ENCODE data around the gene TRIM4. TPM values are rescaled to one million over a fixed set of nuclear protein-coding genes. Genes with fewer than 3 reads are reported as not detected.

The TRIM4 gene
- total RNA-seq, 1 experiment from 2014 or later, result 6.9 TPM

- Mint-ChIP-seq H3K4me3 (no peak overlapping the region; a peak in 1 of 5 replicates), H3K27me3 (ENCODE audit: low read depth) (peaks cover 1% of the 10 kb centered on the region; the same call in 1 of the 2 replicates), H3K27ac (no peak overlapping the region), H3K4me1 (peaks cover 0 to 2% of the 10 kb centered on the region in 2 experiments; a peak in 2 of 4 replicates), H3K36me3 (ENCODE audit: insufficient read depth in 1 of 3, low read depth in 3 of 3) (peaks cover 0 to 26% (median 6%) of the 10 kb centered on the region in 3 experiments; a peak in 4 of 7 replicates), H3K9me3 (no peaks in the 10 kb centered on the region)
- Histone ChIP-seq H2BK20ac (ENCODE audit: low read depth, low read length, poor library complexity, severe bottlenecking) (no peak overlapping the region), H2AK5ac (ENCODE audit: insufficient read length, low read length) (no peak overlapping the region), H3K27ac (ENCODE audit: insufficient read length, low read depth, low read length) (no peak overlapping the region), H3K4me2 (ENCODE audit: insufficient read depth, insufficient read length, low read length) (no peak overlapping the region), H3T11ph (ENCODE audit: low read length) (no peak overlapping the region), H3K79me1 (ENCODE audit: insufficient read depth, low read depth, low read length, poor library complexity, severe bottlenecking) (no peaks in the 10 kb centered on the region), H3K9ac (ENCODE audit: extremely low read depth, insufficient read length, low read length) (no peak overlapping the region), H3K4me1 (ENCODE audit: insufficient read depth, low read length) (no peaks in the 10 kb centered on the region), H3K23me2 (ENCODE audit: insufficient read length, low read depth, low read length, poor library complexity, severe bottlenecking) (no peaks in the 10 kb centered on the region), H2BK120ac (ENCODE audit: low read depth, low read length, poor library complexity, severe bottlenecking) (no peak overlapping the region), H3K27me3 (ENCODE audit: insufficient read depth, low read length) (no peaks in the 10 kb centered on the region), H3K79me2 (ENCODE audit: insufficient read depth, low read length) (no peaks in the 10 kb centered on the region), H2BK5ac (ENCODE audit: insufficient read length, low read length) (no peak overlapping the region), H3K18ac (ENCODE audit: insufficient read length, low read depth, low read length) (no peak overlapping the region), H3K14ac (ENCODE audit: insufficient read depth, low read length) (no peak overlapping the region), H2AFZ (ENCODE audit: low read length) (no peak overlapping the region), H3K56ac (ENCODE audit: insufficient read length, low read depth, low read length) (no peak overlapping the region), H3K4ac (ENCODE audit: low read depth, low read length) (no peak overlapping the region), H4K20me1 (ENCODE audit: control insufficient read depth, insufficient read depth, insufficient read length) (no peaks in the 10 kb centered on the region), H3K23ac (ENCODE audit: insufficient read length, low read depth, low read length) (no peak overlapping the region), H4K91ac (ENCODE audit: insufficient read length, low read depth, low read length) (no peak overlapping the region), H4K8ac (replicated peaks; ENCODE audit: insufficient read length, low read depth, low read length) (no peak overlapping the region), H2BK15ac (ENCODE audit: low read depth, low read length) (no peak overlapping the region), H4K5ac (ENCODE audit: insufficient read length, low read depth, low read length) (no peak overlapping the region), H3K9me3 (ENCODE audit: control insufficient read depth, low read depth, low read length) (no peaks in the 10 kb centered on the region), H2BK12ac (ENCODE audit: insufficient read length, low read depth, low read length) (no peak overlapping the region)
- DNase-seq, result no peak
- TF ChIP-seq, protein P1, sequence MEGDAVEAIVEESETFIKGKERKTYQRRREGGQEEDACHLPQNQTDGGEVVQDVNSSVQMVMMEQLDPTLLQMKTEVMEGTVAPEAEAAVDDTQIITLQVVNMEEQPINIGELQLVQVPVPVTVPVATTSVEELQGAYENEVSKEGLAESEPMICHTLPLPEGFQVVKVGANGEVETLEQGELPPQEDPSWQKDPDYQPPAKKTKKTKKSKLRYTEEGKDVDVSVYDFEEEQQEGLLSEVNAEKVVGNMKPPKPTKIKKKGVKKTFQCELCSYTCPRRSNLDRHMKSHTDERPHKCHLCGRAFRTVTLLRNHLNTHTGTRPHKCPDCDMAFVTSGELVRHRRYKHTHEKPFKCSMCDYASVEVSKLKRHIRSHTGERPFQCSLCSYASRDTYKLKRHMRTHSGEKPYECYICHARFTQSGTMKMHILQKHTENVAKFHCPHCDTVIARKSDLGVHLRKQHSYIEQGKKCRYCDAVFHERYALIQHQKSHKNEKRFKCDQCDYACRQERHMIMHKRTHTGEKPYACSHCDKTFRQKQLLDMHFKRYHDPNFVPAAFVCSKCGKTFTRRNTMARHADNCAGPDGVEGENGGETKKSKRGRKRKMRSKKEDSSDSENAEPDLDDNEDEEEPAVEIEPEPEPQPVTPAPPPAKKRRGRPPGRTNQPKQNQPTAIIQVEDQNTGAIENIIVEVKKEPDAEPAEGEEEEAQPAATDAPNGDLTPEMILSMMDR (conservative IDR thresholded peaks at IDR 0.05), result no peak
- WGBS (ENCODE audit: extremely low coverage, insufficient read length, low lambda C conversion rate), result no CpG with 5 or more reads among the region's 6 CpGs
These were observed 21.9 kb downstream of the TRIM4 start for GRCh38 chr7:99897322-99898022.
